Choroid plexus epithelial cell (primary cell): ENCODE data around the gene INHBE.
"Not testable (repeated sequence)": the region's sequence is repeated elsewhere in the genome, so short reads cannot be mapped to it uniquely, and the experiment has no call there.

Source experiments
- DNase-seq: peaks from one replicate; pipeline ENCODE4 v3.0.0-alpha.2; 2010; ENCODE audit warnings: low read depth
- H3K4me3 ChIP-seq: 2 replicates; pipeline ENCODE4 v1.5.1; 2011; ENCODE audit warnings: low read depth, mild to moderate bottlenecking, control low read depth, low read length, moderate library complexity
- CTCF ChIP-seq: conservative IDR thresholded peaks from 2 replicates; pipeline ENCODE4 v1.5.1; 2011; ENCODE audit warnings: low read depth, mild to moderate bottlenecking, control low read depth, inconsistent platforms, low read length, moderate library complexity

INHBE gene

GRCh38 chr12:57490126-57490525 is 35.0 kb downstream of the INHBE start:
- no peak for TF ChIP-seq CTCF
- DNase-seq, result no peak
- H3K4me3 ChIP-seq, result no peak overlapping the region

GRCh38 chr12:57491393-57492280 is 36.5 kb downstream of the INHBE start:
- no peak for DNase-seq
- no peak overlapping the region for H3K4me3 ChIP-seq
- TF ChIP-seq CTCF, result peak; percentile 29

- DNase-seq, H3K4me3 ChIP-seq: not testable (repeated sequence)
Observed at GRCh38 chr12:57495051-57495701, 40.1 kb downstream of the INHBE start.

- no peak for TF ChIP-seq CTCF
- no peak overlapping the region for H3K4me3 ChIP-seq
- no peak for DNase-seq
Observed at GRCh38 chr12:57496822-57497221, 41.7 kb downstream of the INHBE start.

- TF ChIP-seq CTCF, result no peak
- no peak for DNase-seq
- H3K4me3 ChIP-seq, result no peak overlapping the region
Observed at GRCh38 chr12:57497223-57498131, 42.4 kb downstream of the INHBE start.

- no peak overlapping the region for H3K4me3 ChIP-seq
- no peak for TF ChIP-seq CTCF
- DNase-seq, result no peak
Observed at GRCh38 chr12:57498132-57498502, 43.0 kb downstream of the INHBE start.

- TF ChIP-seq CTCF, result no peak
- no peak overlapping the region for H3K4me3 ChIP-seq
- no peak for DNase-seq
Observed at GRCh38 chr12:57498571-57498970, 43.5 kb downstream of the INHBE start.
